K562 (cell line): Measurements from ENCODE around the gene ROBO2.

Experiments used
- RAD21 ChIP-seq, 2 experiments: fragments of 250-450 bp in 1 of 2; fragments of 450-650 bp in 1 of 2; sonication (Bioruptor Pico) in 1 of 2; formaldehyde crosslinking in 1 of 2; IDR thresholded peaks in 1 of 2; conservative IDR thresholded peaks in 1 of 2; 2 replicates each; pipeline versions ENCODE4 v1.4.0 to v1.8.0; 2020 to 2022; ENCODE audit warnings: mild to moderate bottlenecking in 2 of 2, moderate library complexity in 1 of 2
- ZNF785 ChIP-seq: fragments of 250-450 bp; sonication (Bioruptor Pico); IDR thresholded peaks from 2 replicates; pipeline ENCODE4 v1.4.0; 2020; ENCODE audit warnings: mild to moderate bottlenecking
- TF ChIP-seq, protein P1 (sequence below), 3 experiments: IDR thresholded peaks in 2 of 3; conservative IDR thresholded peaks in 1 of 3; 2 replicates each; pipeline ENCODE4 v1.5.1; 2011 to 2012; ENCODE audit warnings: low read length in 3 of 3, mild to moderate bottlenecking in 3 of 3, control low read depth in 2 of 3, improper control_type of control experiment in 1 of 3, inconsistent platforms in 1 of 3, low read depth in 1 of 3, mixed read lengths in 1 of 3, moderate library complexity in 1 of 3; ENCODE audit not compliant: insufficient read depth in 2 of 3
- TF ChIP-seq, protein P2 (sequence below): fragments of 150-350 bp; IDR thresholded peaks from 2 replicates; pipeline ENCODE4 v1.6.1; 2014; ENCODE audit warnings: low read depth, mild to moderate bottlenecking, low read length, borderline replicate concordance

DNA sequence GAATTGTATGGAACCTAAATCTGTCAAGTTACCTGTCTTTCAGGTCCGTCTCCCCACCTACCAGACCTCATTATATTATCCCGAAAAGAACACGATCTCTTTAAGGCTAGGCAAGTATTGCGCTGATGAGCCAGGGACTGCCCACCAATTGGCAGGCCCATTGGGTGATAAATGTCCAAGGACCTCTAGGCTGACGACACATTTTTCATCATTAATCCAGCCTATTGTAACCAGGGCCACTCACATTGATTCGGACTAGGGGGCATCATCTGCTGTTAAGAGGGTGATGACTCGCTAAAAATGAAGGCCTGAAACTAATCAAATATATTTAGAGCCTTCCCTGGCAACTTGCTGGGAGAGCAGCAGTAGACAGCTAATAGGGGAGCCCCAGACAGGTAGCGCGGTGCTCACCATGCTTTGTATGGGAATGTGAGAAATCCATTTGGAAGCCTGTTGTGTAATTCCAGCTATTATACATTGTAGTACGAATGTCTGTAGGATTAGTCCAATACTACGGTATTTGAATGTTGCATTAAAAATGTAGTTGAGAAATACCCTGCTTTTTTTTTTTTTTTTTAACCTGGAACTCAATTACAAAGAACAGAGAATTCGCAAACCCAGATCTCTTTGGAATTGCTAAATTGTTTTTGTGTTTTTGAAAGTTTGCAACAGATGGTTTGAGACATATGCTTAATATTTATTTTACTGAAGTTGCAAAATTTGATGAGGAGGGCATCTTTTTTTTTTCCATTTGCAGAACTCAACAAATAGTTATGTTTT lies 156.1 kb downstream of the ROBO2 start:
- TF ChIP-seq, protein P1, sequence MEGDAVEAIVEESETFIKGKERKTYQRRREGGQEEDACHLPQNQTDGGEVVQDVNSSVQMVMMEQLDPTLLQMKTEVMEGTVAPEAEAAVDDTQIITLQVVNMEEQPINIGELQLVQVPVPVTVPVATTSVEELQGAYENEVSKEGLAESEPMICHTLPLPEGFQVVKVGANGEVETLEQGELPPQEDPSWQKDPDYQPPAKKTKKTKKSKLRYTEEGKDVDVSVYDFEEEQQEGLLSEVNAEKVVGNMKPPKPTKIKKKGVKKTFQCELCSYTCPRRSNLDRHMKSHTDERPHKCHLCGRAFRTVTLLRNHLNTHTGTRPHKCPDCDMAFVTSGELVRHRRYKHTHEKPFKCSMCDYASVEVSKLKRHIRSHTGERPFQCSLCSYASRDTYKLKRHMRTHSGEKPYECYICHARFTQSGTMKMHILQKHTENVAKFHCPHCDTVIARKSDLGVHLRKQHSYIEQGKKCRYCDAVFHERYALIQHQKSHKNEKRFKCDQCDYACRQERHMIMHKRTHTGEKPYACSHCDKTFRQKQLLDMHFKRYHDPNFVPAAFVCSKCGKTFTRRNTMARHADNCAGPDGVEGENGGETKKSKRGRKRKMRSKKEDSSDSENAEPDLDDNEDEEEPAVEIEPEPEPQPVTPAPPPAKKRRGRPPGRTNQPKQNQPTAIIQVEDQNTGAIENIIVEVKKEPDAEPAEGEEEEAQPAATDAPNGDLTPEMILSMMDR (IDR thresholded peaks at IDR 0.05 in 2 of 3, conservative IDR thresholded peaks at IDR 0.05 in 1 of 3; ENCODE audit: insufficient read depth in 2 of 3, low read depth in 1 of 3, low read length in 3 of 3) = no peak
- no peak for TF ChIP-seq RAD21 (CRISPR knock-in tag; conservative IDR thresholded peaks at IDR 0.05 in 1 of 2, IDR thresholded peaks at IDR 0.05 in 1 of 2)
- TF ChIP-seq, protein P2, sequence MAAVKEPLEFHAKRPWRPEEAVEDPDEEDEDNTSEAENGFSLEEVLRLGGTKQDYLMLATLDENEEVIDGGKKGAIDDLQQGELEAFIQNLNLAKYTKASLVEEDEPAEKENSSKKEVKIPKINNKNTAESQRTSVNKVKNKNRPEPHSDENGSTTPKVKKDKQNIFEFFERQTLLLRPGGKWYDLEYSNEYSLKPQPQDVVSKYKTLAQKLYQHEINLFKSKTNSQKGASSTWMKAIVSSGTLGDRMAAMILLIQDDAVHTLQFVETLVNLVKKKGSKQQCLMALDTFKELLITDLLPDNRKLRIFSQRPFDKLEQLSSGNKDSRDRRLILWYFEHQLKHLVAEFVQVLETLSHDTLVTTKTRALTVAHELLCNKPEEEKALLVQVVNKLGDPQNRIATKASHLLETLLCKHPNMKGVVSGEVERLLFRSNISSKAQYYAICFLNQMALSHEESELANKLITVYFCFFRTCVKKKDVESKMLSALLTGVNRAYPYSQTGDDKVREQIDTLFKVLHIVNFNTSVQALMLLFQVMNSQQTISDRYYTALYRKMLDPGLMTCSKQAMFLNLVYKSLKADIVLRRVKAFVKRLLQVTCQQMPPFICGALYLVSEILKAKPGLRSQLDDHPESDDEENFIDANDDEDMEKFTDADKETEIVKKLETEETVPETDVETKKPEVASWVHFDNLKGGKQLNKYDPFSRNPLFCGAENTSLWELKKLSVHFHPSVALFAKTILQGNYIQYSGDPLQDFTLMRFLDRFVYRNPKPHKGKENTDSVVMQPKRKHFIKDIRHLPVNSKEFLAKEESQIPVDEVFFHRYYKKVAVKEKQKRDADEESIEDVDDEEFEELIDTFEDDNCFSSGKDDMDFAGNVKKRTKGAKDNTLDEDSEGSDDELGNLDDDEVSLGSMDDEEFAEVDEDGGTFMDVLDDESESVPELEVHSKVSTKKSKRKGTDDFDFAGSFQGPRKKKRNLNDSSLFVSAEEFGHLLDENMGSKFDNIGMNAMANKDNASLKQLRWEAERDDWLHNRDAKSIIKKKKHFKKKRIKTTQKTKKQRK = no peak
- no peak for TF ChIP-seq ZNF785
